Right atrium auricular region (tissue), 2 donors: ENCODE measurements around the gene RBPJL. TPM values are rescaled to one million over a fixed set of nuclear protein-coding genes. Genes with fewer than 3 reads are reported as not detected.

Experiments
- DNase-seq: peaks from one replicate; pipeline ENCODE4 v3.0.0-alpha.2; 2019; ENCODE audit warnings: low spot score
- H3K27ac ChIP-seq, 2 donors: fragments of 200-600 bp; sonication (generic); 1 replicate in 1 of 2; 2 replicates in 1 of 2; pipeline ENCODE4 v1.5.1; 2016 to 2019
- H3K27me3 ChIP-seq, 2 donors: fragments of 200-600 bp; sonication (generic); one replicate each; pipeline versions ENCODE4 v1.5.1 to v1.6.0; 2017 to 2019
- H3K36me3 ChIP-seq: fragments of 200-600 bp; sonication (generic); one replicate; pipeline ENCODE4 v1.5.1; 2016
- H3K4me1 ChIP-seq, 2 donors: fragments of 200-600 bp; sonication (generic); one replicate each; pipeline versions ENCODE4 v1.5.1 to v1.6.0; 2017 to 2019
- H3K4me3 ChIP-seq, 2 donors: fragments of 200-600 bp; sonication (generic); 1 replicate in 1 of 2; 2 replicates in 1 of 2; pipeline ENCODE4 v1.5.1; 2017 to 2019; ENCODE audit warnings: mild to moderate bottlenecking in 1 of 2, moderate library complexity in 1 of 2
- H3K9me3 ChIP-seq, 2 donors: fragments of 200-600 bp; sonication (generic); one replicate each; pipeline ENCODE4 v1.5.1; 2019
- total RNA-seq, 2 donors: library from RNA; depleted of rRNA; stranded (reverse); fragments of >200 nt; gene quantifications; one replicate each; pipeline ENCODE4 v1.1.0, GENCODE V29; 2016
- TF ChIP-seq, protein P1 (sequence below), 2 donors: fragments of 200-600 bp; sonication (generic); IDR thresholded peaks; one replicate each; pipeline ENCODE4 v1.5.1; 2019; ENCODE audit warnings: antibody characterized with exemption in 2 of 2

The RBPJL gene
- total RNA-seq, 2 donors from 2014 or later: not detected

GRCh38 chr20:45329497-45330319 lies 23.1 kb downstream of the RBPJL start:
- Histone ChIP-seq H3K4me1 (no peaks in the 10 kb centered on the region), H3K36me3 (peaks cover 90% of the 10 kb centered on the region), H3K27me3 (no peaks in the 10 kb centered on the region), H3K27ac (no peak overlapping the region), H3K9me3 (no peaks in the 10 kb centered on the region), H3K4me3 (no peak overlapping the region)
- no peak for DNase-seq
- TF ChIP-seq, protein P1, sequence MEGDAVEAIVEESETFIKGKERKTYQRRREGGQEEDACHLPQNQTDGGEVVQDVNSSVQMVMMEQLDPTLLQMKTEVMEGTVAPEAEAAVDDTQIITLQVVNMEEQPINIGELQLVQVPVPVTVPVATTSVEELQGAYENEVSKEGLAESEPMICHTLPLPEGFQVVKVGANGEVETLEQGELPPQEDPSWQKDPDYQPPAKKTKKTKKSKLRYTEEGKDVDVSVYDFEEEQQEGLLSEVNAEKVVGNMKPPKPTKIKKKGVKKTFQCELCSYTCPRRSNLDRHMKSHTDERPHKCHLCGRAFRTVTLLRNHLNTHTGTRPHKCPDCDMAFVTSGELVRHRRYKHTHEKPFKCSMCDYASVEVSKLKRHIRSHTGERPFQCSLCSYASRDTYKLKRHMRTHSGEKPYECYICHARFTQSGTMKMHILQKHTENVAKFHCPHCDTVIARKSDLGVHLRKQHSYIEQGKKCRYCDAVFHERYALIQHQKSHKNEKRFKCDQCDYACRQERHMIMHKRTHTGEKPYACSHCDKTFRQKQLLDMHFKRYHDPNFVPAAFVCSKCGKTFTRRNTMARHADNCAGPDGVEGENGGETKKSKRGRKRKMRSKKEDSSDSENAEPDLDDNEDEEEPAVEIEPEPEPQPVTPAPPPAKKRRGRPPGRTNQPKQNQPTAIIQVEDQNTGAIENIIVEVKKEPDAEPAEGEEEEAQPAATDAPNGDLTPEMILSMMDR (IDR thresholded peaks at IDR 0.05): no peak

DNA sequence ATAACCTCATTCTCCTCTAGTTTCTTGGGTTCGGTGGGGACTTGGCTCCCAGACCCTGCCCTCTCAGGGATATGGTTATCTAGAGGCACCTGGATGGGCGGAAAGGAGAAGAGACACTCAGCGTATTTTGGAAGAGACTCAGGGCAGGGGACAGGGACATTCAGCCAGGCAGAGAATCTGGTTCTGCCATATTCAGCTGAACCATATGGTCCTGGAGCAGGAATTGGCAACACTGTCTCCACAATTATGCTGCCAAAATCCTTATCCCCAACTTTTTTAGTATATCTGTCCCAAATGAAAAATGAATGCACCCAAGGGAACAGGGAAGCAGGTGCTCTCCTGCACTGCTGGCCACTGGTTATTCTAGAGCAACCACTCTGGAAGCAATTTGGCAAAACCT lies 23.8 kb downstream of the RBPJL start:
- Histone ChIP-seq H3K27me3 (no peaks in the 10 kb centered on the region), H3K4me1 (no peaks in the 10 kb centered on the region), H3K4me3 (no peak overlapping the region), H3K36me3 (peaks cover 90% of the 10 kb centered on the region), H3K9me3 (no peaks in the 10 kb centered on the region), H3K27ac (no peak overlapping the region)
- no peak for DNase-seq
- TF ChIP-seq, protein P1 (IDR thresholded peaks at IDR 0.05): no peak

DNA sequence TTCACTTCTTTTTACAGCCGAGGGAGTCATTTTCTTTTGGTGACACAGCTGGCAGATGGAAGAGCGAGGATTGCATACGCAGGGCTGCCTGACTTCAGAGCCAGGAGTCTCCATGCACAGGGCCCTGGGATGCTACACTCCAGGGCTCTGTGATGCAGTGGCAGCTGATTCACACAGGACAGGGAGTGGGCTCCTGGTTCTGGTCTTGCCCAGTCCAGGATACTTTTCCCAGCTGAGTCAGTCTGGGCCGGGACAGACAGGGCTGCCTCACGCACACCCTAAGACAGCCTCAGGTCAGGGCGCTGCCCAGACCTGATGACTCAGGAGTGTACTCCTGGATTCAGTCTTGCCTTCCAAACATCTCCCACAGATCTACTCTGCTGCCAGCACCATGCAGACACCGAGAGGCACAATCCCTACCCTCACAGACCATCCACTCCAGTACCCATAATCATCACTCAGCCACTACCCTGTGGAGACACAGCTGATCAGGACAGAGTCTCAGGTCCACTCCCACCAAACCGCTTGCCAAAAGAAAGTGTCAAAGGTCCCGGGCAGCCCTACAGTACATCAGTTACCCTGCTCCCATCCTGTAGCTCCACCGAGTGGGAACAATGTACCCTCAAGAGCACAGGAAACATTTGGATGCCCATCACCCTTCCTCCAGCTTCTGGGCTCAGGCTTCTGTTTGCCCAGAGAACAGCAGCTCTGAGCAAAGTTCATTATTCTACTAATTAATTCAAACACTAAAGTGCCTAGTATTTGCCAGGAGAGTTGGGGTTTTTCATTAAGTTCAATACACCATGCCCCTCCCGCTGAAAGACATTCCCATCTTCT lies 30.1 kb downstream of the RBPJL start:
- Histone ChIP-seq H3K27ac (peak overlapping the region; percentile 96 to 97), H3K9me3 (no peaks in the 10 kb centered on the region), H3K4me3 (no peak overlapping the region), H3K27me3 (no peaks in the 10 kb centered on the region), H3K4me1 (peaks cover 0 to 62% of the 10 kb centered on the region in 2 donors), H3K36me3 (peaks cover 60% of the 10 kb centered on the region)
- TF ChIP-seq, protein P1 (IDR thresholded peaks at IDR 0.05): no peak
- DNase-seq: peak; percentile 76

- Histone ChIP-seq H3K36me3 (peaks cover 52% of the 10 kb centered on the region), H3K4me1 (peaks cover 0 to 70% of the 10 kb centered on the region in 2 donors), H3K9me3 (no peaks in the 10 kb centered on the region), H3K27ac (peak overlapping the region; percentile 96 to 97), H3K4me3 (no peak overlapping the region), H3K27me3 (no peaks in the 10 kb centered on the region)
- no peak for DNase-seq
- TF ChIP-seq, protein P1 (IDR thresholded peaks at IDR 0.05): no peak
Measured at GRCh38 chr20:45337367-45338120, 30.9 kb downstream of the RBPJL start.

GRCh38 chr20:45338121-45339030 lies 31.7 kb downstream of the RBPJL start:
- DNase-seq: no peak
- no peaks in the 10 kb centered on the region for H3K27me3 ChIP-seq
- H3K4me1 ChIP-seq: peaks cover 0 to 78% of the 10 kb centered on the region in 2 donors
- TF ChIP-seq, protein P1 (IDR thresholded peaks at IDR 0.05): no peak
- peak overlapping the region; percentile 96 to 97 for H3K27ac ChIP-seq
- H3K4me3 ChIP-seq: no peak overlapping the region
- H3K9me3 ChIP-seq: no peaks in the 10 kb centered on the region
- peaks cover 44% of the 10 kb centered on the region for H3K36me3 ChIP-seq
